Cardiac muscle cell (in vitro differentiated cells and primary cell): ENCODE data around the gene SAMD4A. TPM values are rescaled to one million over a fixed set of nuclear protein-coding genes. Genes with fewer than 3 reads are reported as not detected.
A peak's percentile ranks its signal among the peaks of the same experiment; 100 is the strongest.

Source experiments
- DNase-seq, 2 donors: peaks; one replicate each; pipeline versions ENCODE4 v3.0.0 to v3.0.0-alpha.2; 2010 to 2017; ENCODE audit warnings: low read depth in 1 of 2, low spot score in 1 of 2
- H3K27ac ChIP-seq: fragments of 200-600 bp; sonication (generic); 2 replicates; pipeline ENCODE4 v1.5.1; 2016
- H3K27me3 ChIP-seq: fragments of 200-600 bp; sonication (generic); 2 replicates; pipeline ENCODE4 v1.6.0; 2016; ENCODE audit warnings: control low read depth
- H3K36me3 ChIP-seq: fragments of 200-600 bp; sonication (generic); 2 replicates; pipeline ENCODE4 v1.5.1; 2016; ENCODE audit warnings: control low read depth
- H3K4me1 ChIP-seq: fragments of 200-600 bp; sonication (generic); 2 replicates; pipeline ENCODE4 v1.8.1; 2017; ENCODE audit warnings: low read depth, mild to moderate bottlenecking, mixed run types
- H3K4me3 ChIP-seq: fragments of 200-600 bp; sonication (generic); 2 replicates; pipeline ENCODE4 v1.5.1; 2016; ENCODE audit warnings: mild to moderate bottlenecking
- H3K9me3 ChIP-seq: fragments of 200-600 bp; sonication (generic); 2 replicates; pipeline ENCODE4 v1.5.1; 2017; ENCODE audit warnings: low read depth, mild to moderate bottlenecking, control low read depth
- polyA plus RNA-seq: library from polyadenylated mRNA; unstranded; fragments of >200 nt; fragmentation: Nextera tagmentation; extraction: Ambion mirVana; gene quantifications from 2 replicates; pipeline ENCODE4 v1.2.1, GENCODE V29; 2016
- total RNA-seq: library from RNA; depleted of rRNA; stranded (reverse); fragments of >200 nt; gene quantifications from 2 replicates; pipeline ENCODE4 v1.2.3, GENCODE V29; 2016
- TF ChIP-seq, protein P1 (sequence below): IDR thresholded peaks from 2 replicates; pipeline ENCODE4 v1.5.1; 2012; ENCODE audit warnings: low read depth, mild to moderate bottlenecking, low read length

Gene SAMD4A
- total and polyA plus RNA-seq, 2 experiments from 2014 or later: 14.4 to 60.4 TPM

DNA sequence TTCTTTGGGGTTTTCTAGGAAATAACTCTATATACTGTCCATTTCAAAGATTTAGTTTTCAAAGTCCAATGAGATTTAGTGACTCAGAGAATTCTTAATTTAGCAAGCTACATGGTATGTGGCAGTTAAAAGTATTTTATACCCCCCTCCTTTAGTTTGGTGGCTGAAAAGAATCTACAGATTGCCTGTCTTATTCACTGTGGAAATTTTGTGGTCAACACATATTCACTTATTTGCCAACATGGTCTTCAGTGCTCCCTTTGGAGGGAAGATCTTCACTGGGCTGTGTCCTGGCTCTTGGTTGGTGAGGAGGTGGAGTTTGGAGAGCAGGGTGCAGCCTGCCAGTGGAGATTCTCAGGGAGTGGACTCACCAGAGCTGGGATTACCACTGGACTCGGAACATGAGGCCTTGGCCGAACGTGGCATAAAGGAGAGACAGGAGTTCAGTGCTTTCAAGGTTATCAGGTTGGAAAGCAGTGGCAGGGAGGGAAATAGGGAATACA, 39.8 kb downstream of the SAMD4A start:
- H3K27ac ChIP-seq: peak overlapping the region; percentile 89
- H3K4me1 ChIP-seq: peaks cover 26% of the 10 kb centered on the region
- no peaks in the 10 kb centered on the region for H3K27me3 ChIP-seq
- H3K9me3 ChIP-seq: no peaks in the 10 kb centered on the region
- no peaks in the 10 kb centered on the region for H3K36me3 ChIP-seq
- H3K4me3 ChIP-seq: no peak overlapping the region
- peak in 1 of 2 donors; percentile 67 for DNase-seq
- TF ChIP-seq, protein P1, sequence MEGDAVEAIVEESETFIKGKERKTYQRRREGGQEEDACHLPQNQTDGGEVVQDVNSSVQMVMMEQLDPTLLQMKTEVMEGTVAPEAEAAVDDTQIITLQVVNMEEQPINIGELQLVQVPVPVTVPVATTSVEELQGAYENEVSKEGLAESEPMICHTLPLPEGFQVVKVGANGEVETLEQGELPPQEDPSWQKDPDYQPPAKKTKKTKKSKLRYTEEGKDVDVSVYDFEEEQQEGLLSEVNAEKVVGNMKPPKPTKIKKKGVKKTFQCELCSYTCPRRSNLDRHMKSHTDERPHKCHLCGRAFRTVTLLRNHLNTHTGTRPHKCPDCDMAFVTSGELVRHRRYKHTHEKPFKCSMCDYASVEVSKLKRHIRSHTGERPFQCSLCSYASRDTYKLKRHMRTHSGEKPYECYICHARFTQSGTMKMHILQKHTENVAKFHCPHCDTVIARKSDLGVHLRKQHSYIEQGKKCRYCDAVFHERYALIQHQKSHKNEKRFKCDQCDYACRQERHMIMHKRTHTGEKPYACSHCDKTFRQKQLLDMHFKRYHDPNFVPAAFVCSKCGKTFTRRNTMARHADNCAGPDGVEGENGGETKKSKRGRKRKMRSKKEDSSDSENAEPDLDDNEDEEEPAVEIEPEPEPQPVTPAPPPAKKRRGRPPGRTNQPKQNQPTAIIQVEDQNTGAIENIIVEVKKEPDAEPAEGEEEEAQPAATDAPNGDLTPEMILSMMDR: no peak

DNA sequence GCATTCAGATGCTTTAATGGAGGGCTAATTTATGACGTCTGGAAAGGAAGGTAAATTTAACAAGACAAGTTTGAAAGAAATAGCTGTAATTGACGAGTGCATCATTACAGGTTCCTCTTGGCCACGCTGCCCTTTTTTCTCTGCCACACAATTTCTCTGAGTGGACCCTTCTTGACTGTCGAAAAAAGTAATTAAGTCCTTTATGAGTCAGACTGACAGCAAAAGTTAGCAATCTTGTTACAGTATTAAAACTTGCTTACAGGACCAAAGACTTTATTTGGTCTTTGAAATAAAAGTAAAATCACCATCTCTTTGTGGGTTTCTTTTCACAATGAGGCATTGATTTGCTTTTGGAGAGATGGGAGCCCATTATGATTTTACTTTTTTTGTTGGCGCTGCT, 42.6 kb downstream of the SAMD4A start:
- H3K36me3 ChIP-seq: no peaks in the 10 kb centered on the region
- no peaks in the 10 kb centered on the region for H3K9me3 ChIP-seq
- H3K4me3 ChIP-seq: no peak overlapping the region
- H3K27me3 ChIP-seq: no peaks in the 10 kb centered on the region
- H3K4me1 ChIP-seq: peaks cover 30% of the 10 kb centered on the region
- H3K27ac ChIP-seq: no peak overlapping the region
- TF ChIP-seq, protein P1: no peak
- no peak for DNase-seq

DNA sequence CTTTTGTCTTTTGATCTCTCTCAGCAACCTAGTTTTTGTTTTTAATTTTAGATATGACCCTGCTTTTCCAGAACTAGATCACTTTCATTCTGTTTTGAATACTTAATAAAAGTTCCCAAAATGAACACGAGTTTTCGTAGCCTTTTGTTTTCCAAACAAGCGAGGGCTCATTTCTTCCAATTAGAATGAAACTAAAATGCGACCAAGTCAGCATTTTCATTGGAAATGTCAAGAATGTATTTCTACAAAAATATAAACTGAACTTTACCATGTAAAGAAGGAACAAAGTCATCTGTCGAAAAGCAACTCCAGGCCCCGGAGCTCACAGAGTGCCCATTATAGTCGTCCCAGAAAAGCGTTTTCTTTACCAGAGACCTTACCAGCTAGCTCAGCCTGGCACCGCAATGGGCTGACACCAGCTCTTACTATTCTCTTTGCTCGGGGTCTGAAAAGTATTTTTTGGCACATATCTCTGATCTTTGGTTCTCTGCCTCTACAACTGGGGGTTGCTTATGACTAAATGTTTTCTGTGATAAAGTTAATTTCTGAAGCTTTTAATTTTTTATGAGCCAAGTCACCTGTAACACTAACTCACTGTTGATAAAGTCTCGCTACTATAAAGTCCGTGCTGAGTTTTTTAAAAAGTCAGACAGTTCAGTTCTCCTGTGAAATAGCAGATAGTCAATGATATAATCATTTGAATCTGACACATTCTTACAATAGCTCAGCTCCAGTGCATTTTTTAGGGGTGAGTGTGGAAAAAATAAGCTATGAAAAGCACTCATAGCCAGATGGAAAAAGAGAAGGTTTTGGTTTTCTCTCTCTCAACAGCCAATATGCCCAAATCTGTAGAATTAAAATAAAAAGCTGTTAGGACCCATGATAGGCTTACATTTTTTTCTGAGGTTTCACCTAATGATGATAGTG, 43.4 kb downstream of the SAMD4A start:
- H3K36me3 ChIP-seq: no peaks in the 10 kb centered on the region
- no peaks in the 10 kb centered on the region for H3K9me3 ChIP-seq
- H3K4me1 ChIP-seq: peaks cover 26% of the 10 kb centered on the region
- H3K27me3 ChIP-seq: no peaks in the 10 kb centered on the region
- TF ChIP-seq, protein P1: no peak
- no peak overlapping the region for H3K4me3 ChIP-seq
- DNase-seq: peak in 1 of 2 donors; percentile 25
- H3K27ac ChIP-seq: no peak overlapping the region

DNA sequence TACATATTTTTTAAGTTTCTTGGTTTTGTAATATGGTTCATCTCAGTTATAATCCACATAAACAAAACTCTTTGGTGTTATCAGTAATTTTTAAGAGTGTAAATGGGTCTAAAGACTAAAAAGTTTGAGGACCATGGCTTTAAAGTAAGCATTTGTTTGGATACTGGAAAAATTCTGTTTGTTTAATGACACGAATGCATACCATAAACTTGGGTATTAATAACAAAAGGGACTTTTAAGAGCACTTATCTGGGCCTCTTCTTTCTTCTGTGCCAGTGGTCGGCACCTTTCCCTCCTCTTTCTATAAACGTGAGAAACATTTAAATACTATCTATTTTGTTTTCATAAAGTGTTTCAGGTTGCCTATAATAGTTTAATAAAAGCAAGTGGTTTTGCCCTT, 47.4 kb downstream of the SAMD4A start:
- no peak overlapping the region for H3K4me3 ChIP-seq
- no peaks in the 10 kb centered on the region for H3K36me3 ChIP-seq
- TF ChIP-seq, protein P1: no peak
- no peaks in the 10 kb centered on the region for H3K27me3 ChIP-seq
- H3K9me3 ChIP-seq: no peaks in the 10 kb centered on the region
- H3K27ac ChIP-seq: no peak overlapping the region
- H3K4me1 ChIP-seq: peaks cover 9% of the 10 kb centered on the region
- DNase-seq: no peak

DNA sequence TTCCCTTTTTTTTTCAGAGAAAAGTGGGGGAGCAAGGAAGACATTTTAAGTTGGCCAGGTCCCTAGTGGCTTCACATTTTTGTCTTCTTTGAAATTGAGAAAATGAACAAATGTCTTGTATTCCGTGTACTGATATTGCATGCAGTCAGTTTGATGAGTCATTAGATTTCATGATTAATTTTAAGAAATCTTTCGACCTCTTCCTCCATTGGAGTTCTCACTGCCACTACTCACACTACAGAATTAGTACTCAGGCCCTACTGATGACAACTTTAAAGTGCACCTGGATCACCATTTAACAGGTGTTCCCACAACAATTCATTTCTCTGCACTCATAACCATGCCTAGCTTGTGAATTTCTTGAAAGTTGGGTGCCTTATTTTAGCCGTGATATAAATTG, 50.5 kb downstream of the SAMD4A start:
- Histone ChIP-seq H3K9me3 (no peaks in the 10 kb centered on the region), H3K27ac (no peak overlapping the region), H3K36me3 (no peaks in the 10 kb centered on the region), H3K27me3 (no peaks in the 10 kb centered on the region), H3K4me3 (no peak overlapping the region), H3K4me1 (no peaks in the 10 kb centered on the region)
- TF ChIP-seq, protein P1: no peak
- peak in 1 of 2 donors; percentile 11 for DNase-seq
